H9 (cell line): ENCODE measurements around the gene LOXHD1. TPM values are rescaled to one million over a fixed set of nuclear protein-coding genes. Genes with fewer than 3 reads are reported as not detected.

ENCODE experiments used
- DNase-seq: peaks from one replicate; pipeline ENCODE4 v3.0.0-alpha.2; 2017
- H2AFZ ChIP-seq: one replicate; pipeline ENCODE4 v1.6.1; 2013; ENCODE audit warnings: mild to moderate bottlenecking, low read length, control low read depth, moderate library complexity
- H2AK5ac ChIP-seq: 2 replicates; pipeline ENCODE4 v1.6.1; 2013; ENCODE audit warnings: low read length, control low read depth, mixed read lengths; ENCODE audit not compliant: insufficient read length
- H2BK120ac ChIP-seq: one replicate; pipeline ENCODE4 v1.6.1; 2013; ENCODE audit warnings: low read depth, mild to moderate bottlenecking, low read length, control low read depth, inconsistent platforms; ENCODE audit not compliant: poor library complexity, severe bottlenecking
- H2BK12ac ChIP-seq: 2 replicates; pipeline ENCODE4 v1.6.1; 2013; ENCODE audit warnings: low read length, control low read depth, mixed read lengths, low read depth; ENCODE audit not compliant: insufficient read length
- H2BK15ac ChIP-seq: 2 replicates; pipeline ENCODE4 v1.6.1; 2013; ENCODE audit warnings: low read depth, low read length, control low read depth
- H2BK20ac ChIP-seq: one replicate; pipeline ENCODE4 v1.6.1; 2013; ENCODE audit warnings: low read depth, mild to moderate bottlenecking, low read length, control low read depth, inconsistent platforms; ENCODE audit not compliant: poor library complexity, severe bottlenecking
- H2BK5ac ChIP-seq: 2 replicates; pipeline ENCODE4 v1.6.1; 2013; ENCODE audit warnings: low read length, control low read depth, mixed read lengths; ENCODE audit not compliant: insufficient read length
- H3K14ac ChIP-seq: 2 replicates; pipeline ENCODE4 v1.6.1; 2013; ENCODE audit warnings: low read length, control low read depth; ENCODE audit not compliant: insufficient read depth
- H3K18ac ChIP-seq: 2 replicates; pipeline ENCODE4 v1.6.1; 2013; ENCODE audit warnings: low read depth, mild to moderate bottlenecking, mixed read lengths, low read length, control low read depth; ENCODE audit not compliant: insufficient read length
- H3K23ac ChIP-seq: 2 replicates; pipeline ENCODE4 v1.6.1; 2013; ENCODE audit warnings: low read length, control low read depth, mixed read lengths, low read depth; ENCODE audit not compliant: insufficient read length
- H3K23me2 ChIP-seq: 2 replicates; pipeline ENCODE4 v1.6.1; 2013; ENCODE audit warnings: low read depth, mild to moderate bottlenecking, mixed read lengths, low read length, control low read depth; ENCODE audit not compliant: insufficient read length, poor library complexity, severe bottlenecking
- H3K27ac ChIP-seq: 2 replicates; pipeline ENCODE4 v1.5.1; 2013; ENCODE audit warnings: low read length, control low read depth, mixed read lengths, low read depth; ENCODE audit not compliant: insufficient read length
- H3K27me3 ChIP-seq: 2 replicates; pipeline ENCODE4 v1.6.1; 2013; ENCODE audit warnings: low read length, control low read depth, inconsistent platforms; ENCODE audit not compliant: insufficient read depth
- H3K4ac ChIP-seq: 2 replicates; pipeline ENCODE4 v1.6.1; 2013; ENCODE audit warnings: low read depth, mild to moderate bottlenecking, control low read depth, inconsistent platforms, low read length, moderate library complexity
- H3K4me1 ChIP-seq: 2 replicates; pipeline ENCODE4 v1.6.1; 2013; ENCODE audit warnings: low read length, control low read depth, inconsistent platforms; ENCODE audit not compliant: insufficient read depth
- H3K4me2 ChIP-seq: 2 replicates; pipeline ENCODE4 v1.6.1; 2013; ENCODE audit warnings: low read length, control low read depth, mixed read lengths; ENCODE audit not compliant: insufficient read length, insufficient read depth
- H3K56ac ChIP-seq: 2 replicates; pipeline ENCODE4 v1.6.1; 2013; ENCODE audit warnings: low read depth, mild to moderate bottlenecking, mixed read lengths, low read length, control low read depth; ENCODE audit not compliant: insufficient read length
- H3K79me1 ChIP-seq: 2 replicates; pipeline ENCODE4 v1.6.1; 2013; ENCODE audit warnings: low read depth, mild to moderate bottlenecking, moderate library complexity, low read length, control low read depth, inconsistent platforms; ENCODE audit not compliant: insufficient read depth, poor library complexity, severe bottlenecking
- H3K79me2 ChIP-seq: 2 replicates; pipeline ENCODE4 v1.6.1; 2013; ENCODE audit warnings: low read length, control low read depth, inconsistent platforms; ENCODE audit not compliant: insufficient read depth
- H3K9ac ChIP-seq: 2 replicates; pipeline ENCODE4 v1.6.1; 2013; ENCODE audit warnings: low read length, control low read depth, mixed read lengths; ENCODE audit not compliant: insufficient read length; ENCODE audit errors: extremely low read depth
- H3K9me3 ChIP-seq: one replicate; pipeline ENCODE4 v1.6.1; 2013; ENCODE audit warnings: low read depth, low read length, inconsistent platforms; ENCODE audit not compliant: control insufficient read depth
- H3T11ph ChIP-seq: one replicate; pipeline ENCODE4 v1.6.1; 2013; ENCODE audit warnings: mild to moderate bottlenecking, low read length, control low read depth, inconsistent platforms
- H4K20me1 ChIP-seq: one replicate; pipeline ENCODE4 v1.6.1; 2013; ENCODE audit not compliant: control insufficient read depth, insufficient read length, insufficient read depth
- H4K5ac ChIP-seq: 2 replicates; pipeline ENCODE4 v1.6.1; 2013; ENCODE audit warnings: low read depth, mild to moderate bottlenecking, mixed read lengths, low read length, control low read depth; ENCODE audit not compliant: insufficient read length
- H4K8ac ChIP-seq: replicated peaks from 2 replicates; pipeline ENCODE4 v1.6.1; 2013; ENCODE audit warnings: low read length, control low read depth, mixed read lengths, low read depth; ENCODE audit not compliant: insufficient read length
- H4K91ac ChIP-seq: 2 replicates; pipeline ENCODE4 v1.6.1; 2013; ENCODE audit warnings: low read depth, mild to moderate bottlenecking, moderate library complexity, mixed read lengths, low read length, control low read depth; ENCODE audit not compliant: insufficient read length
- H3K27ac Mint-ChIP-seq, 3 experiments: 2 replicates in 2 of 3; 3 replicates in 1 of 3; pipeline ENCODE4 v1.8.0; 2020 to 2021; ENCODE audit warnings: mixed read lengths in 3 of 3, mild to moderate bottlenecking in 1 of 3, moderate library complexity in 1 of 3
- H3K27me3 Mint-ChIP-seq: 2 replicates; pipeline ENCODE4 v1.8.0; 2021; ENCODE audit warnings: low read depth, mild to moderate bottlenecking, moderate library complexity, mixed read lengths
- H3K36me3 Mint-ChIP-seq, 3 experiments: 2 replicates in 2 of 3; 3 replicates in 1 of 3; pipeline ENCODE4 v1.8.0; 2020 to 2021; ENCODE audit warnings: low read depth in 3 of 3, mixed read lengths in 3 of 3; ENCODE audit not compliant: insufficient read depth in 1 of 3
- H3K4me1 Mint-ChIP-seq, 2 experiments: 2 replicates each; pipeline ENCODE4 v1.8.0; 2020; ENCODE audit warnings: mixed read lengths in 2 of 2
- H3K4me3 Mint-ChIP-seq, 2 experiments: 2 replicates in 1 of 2; 3 replicates in 1 of 2; pipeline ENCODE4 v1.8.0; 2020 to 2021; ENCODE audit warnings: mild to moderate bottlenecking in 2 of 2, mixed read lengths in 2 of 2, moderate library complexity in 1 of 2
- H3K9me3 Mint-ChIP-seq, 2 experiments: 2 replicates in 1 of 2; 3 replicates in 1 of 2; pipeline ENCODE4 v1.8.0; 2020; ENCODE audit warnings: mild to moderate bottlenecking in 2 of 2, mixed read lengths in 2 of 2, moderate library complexity in 1 of 2
- WGBS: extraction: QIAGEN DNeasy Blood & Tissue Kit; methylation state at CpG from one replicate; pipeline ENCODE4 v1.1.7; 2013; ENCODE audit warnings: missing lambda C conversion rate, low lambda C conversion rate, mixed read lengths; ENCODE audit not compliant: insufficient read length; ENCODE audit errors: extremely low coverage; 5-methylcytosine and 5-hydroxymethylcytosine counted together
- total RNA-seq: library from RNA; stranded (reverse); gene quantifications from 2 replicates; pipeline ENCODE4 v1.2.1, GENCODE V29; 2021
- TF ChIP-seq, protein P1 (sequence below): fragments of 200-600 bp; sonication (generic); conservative IDR thresholded peaks from 3 replicates; pipeline ENCODE4 v1.8.0; 2021; ENCODE audit warnings: antibody characterized with exemption, mild to moderate bottlenecking

Gene LOXHD1
- total RNA-seq, 1 experiment from 2014 or later = 0.07 TPM

DNA sequence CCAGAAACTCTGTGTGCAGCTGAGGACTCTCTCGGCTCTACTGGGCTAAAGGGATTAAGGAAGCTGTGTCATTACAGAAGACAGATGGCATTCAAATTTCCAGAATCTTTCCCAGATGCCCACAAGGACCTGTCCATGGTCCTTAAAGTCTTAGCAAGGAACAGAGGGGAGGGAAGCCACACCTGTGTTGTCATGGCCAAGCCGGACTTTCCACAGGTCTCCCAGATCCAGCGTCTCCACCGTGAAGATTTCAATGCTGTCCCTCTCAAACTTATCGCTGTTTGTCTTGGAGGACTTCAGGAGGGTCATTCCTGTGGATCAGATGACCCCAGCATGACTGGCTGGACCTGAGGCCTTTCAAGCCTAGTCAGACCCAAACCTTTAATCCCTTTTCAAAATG lies 114.5 kb downstream of the LOXHD1 start:
- H3K23ac ChIP-seq = no peak overlapping the region
- no peak overlapping the region for H2BK15ac ChIP-seq
- no peaks in the 10 kb centered on the region for H3K4me1 ChIP-seq
- H3K4me2 ChIP-seq = no peak overlapping the region
- no peak overlapping the region for H3K9ac ChIP-seq
- H3K4ac ChIP-seq = no peak overlapping the region
- no peak overlapping the region for H2AFZ ChIP-seq
- H3K27ac ChIP-seq = no peak overlapping the region
- H3K56ac ChIP-seq = no peak overlapping the region
- H3K27me3 ChIP-seq = no peaks in the 10 kb centered on the region
- H3K79me1 ChIP-seq = no peaks in the 10 kb centered on the region
- no peak overlapping the region for H3K18ac ChIP-seq
- no CpG with 5 or more reads among the region's 5 CpGs for WGBS
- DNase-seq = no peak
- H2BK20ac ChIP-seq = no peak overlapping the region
- no peak overlapping the region for H3K14ac ChIP-seq
- no peak overlapping the region for H3K27ac Mint-ChIP-seq
- peaks cover 7% of the 10 kb centered on the region for H3K9me3 ChIP-seq
- H4K8ac ChIP-seq = no peak overlapping the region
- H3K27me3 Mint-ChIP-seq = peaks cover 3% of the 10 kb centered on the region
- H4K91ac ChIP-seq = no peak overlapping the region
- TF ChIP-seq, protein P1, sequence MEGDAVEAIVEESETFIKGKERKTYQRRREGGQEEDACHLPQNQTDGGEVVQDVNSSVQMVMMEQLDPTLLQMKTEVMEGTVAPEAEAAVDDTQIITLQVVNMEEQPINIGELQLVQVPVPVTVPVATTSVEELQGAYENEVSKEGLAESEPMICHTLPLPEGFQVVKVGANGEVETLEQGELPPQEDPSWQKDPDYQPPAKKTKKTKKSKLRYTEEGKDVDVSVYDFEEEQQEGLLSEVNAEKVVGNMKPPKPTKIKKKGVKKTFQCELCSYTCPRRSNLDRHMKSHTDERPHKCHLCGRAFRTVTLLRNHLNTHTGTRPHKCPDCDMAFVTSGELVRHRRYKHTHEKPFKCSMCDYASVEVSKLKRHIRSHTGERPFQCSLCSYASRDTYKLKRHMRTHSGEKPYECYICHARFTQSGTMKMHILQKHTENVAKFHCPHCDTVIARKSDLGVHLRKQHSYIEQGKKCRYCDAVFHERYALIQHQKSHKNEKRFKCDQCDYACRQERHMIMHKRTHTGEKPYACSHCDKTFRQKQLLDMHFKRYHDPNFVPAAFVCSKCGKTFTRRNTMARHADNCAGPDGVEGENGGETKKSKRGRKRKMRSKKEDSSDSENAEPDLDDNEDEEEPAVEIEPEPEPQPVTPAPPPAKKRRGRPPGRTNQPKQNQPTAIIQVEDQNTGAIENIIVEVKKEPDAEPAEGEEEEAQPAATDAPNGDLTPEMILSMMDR = no peak
- H2BK120ac ChIP-seq = no peak overlapping the region
- no peak overlapping the region for H2AK5ac ChIP-seq
- no peaks in the 10 kb centered on the region for H4K20me1 ChIP-seq
- no peak overlapping the region for H4K5ac ChIP-seq
- no peaks in the 10 kb centered on the region for H3K4me1 Mint-ChIP-seq
- H2BK5ac ChIP-seq = no peak overlapping the region
- no peak overlapping the region for H3T11ph ChIP-seq
- no peaks in the 10 kb centered on the region; a peak in 2 of 7 replicates for H3K36me3 Mint-ChIP-seq
- H3K4me3 Mint-ChIP-seq = no peak overlapping the region
- H2BK12ac ChIP-seq = no peak overlapping the region
- peaks cover 4 to 9% of the 10 kb centered on the region in 2 experiments; a peak in 4 of 5 replicates for H3K9me3 Mint-ChIP-seq
- H3K79me2 ChIP-seq = no peaks in the 10 kb centered on the region
- no peaks in the 10 kb centered on the region for H3K23me2 ChIP-seq
